ENCODE results near the gene CLTCL1. TPM values are rescaled to one million over a fixed set of nuclear protein-coding genes. Genes with fewer than 3 reads are reported as not detected.

The CLTCL1 gene
- polyA plus RNA-seq, 1 donor: 2.2 TPM

DNA sequence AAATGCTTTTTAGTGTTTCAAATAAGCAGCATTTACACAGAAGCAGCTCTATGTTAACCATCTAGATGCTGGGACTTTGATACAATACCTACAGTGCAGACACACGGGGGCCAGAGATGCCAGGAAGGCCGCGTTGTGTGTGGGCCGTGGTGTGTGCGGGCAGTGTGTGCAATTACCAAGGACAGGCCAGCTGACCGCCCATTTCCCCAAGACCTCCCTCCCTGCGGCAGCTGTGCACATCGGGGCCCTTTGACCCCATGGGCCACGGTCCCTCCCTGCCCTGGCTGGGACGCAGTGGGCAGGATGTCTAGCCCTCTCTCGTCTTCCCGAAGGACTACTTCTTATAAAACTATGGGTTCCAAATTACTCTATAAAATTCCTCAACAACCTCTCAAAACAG lies 38.4 kb downstream of the CLTCL1 start:
- H3K4me1 ChIP-seq (ENCODE audit: control insufficient read depth, insufficient read depth, low read length): no peaks in the 10 kb centered on the region
- no peak overlapping the region for H3K27ac ChIP-seq (ENCODE audit: low read length)
- H3K9me3 ChIP-seq (ENCODE audit: control insufficient read depth, low read depth, low read length): no peaks in the 10 kb centered on the region
- H3K4me3 ChIP-seq (ENCODE audit: low read length): no peak overlapping the region
- WGBS (ENCODE audit: insufficient coverage, low lambda C conversion rate): no CpG with 5 or more reads among the region's 12 CpGs
- DNase-seq: no peak
- H3K36me3 ChIP-seq (ENCODE audit: control insufficient read depth, insufficient read depth, low read length): no peaks in the 10 kb centered on the region
- H3K27me3 ChIP-seq (ENCODE audit: control insufficient read depth, insufficient read depth, low read length): no peaks in the 10 kb centered on the region

DNA sequence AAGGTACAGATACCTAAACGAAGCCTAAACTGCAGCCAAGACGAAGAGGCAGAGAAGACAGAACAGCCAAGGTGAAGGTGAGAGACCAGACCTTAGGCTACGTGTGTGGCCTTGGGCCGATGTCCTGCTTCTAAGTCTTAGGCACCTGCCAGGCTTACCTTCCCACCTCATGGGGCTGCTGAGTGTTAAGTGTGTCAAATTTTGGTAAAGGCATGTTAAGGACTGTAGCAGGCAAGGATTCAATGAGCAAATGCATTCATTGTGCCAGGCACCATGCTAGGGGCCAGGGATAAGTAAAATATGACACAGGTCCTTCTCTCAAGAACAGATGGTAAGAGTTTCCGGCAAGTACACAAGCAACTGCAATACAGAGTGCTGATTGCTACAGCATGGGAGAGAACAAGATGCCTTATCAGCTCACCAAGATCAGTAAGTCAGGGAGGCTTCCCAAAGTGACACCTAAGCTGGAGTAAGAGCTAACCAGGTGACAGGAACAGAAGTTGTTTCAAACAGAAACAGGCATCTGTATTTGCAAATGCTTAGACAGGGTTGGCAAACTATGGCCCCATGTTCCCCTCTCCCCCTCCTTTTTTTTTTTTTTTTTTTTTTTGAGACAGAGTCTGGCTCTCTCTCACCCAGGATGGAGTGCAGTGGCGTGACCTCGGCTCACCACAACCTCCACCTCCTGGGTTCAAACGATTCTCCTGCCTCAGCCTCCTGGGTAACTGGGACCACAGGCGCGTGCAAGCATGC lies 46.7 kb downstream of the CLTCL1 start:
- Histone ChIP-seq H3K27me3 (ENCODE audit: control insufficient read depth, insufficient read depth, low read length) (no peaks in the 10 kb centered on the region), H3K9me3 (ENCODE audit: control insufficient read depth, low read depth, low read length) (no peaks in the 10 kb centered on the region), H3K27ac (ENCODE audit: low read length) (no peak overlapping the region), H3K36me3 (ENCODE audit: control insufficient read depth, insufficient read depth, low read length) (no peaks in the 10 kb centered on the region), H3K4me3 (ENCODE audit: low read length) (no peak overlapping the region), H3K4me1 (ENCODE audit: control insufficient read depth, insufficient read depth, low read length) (no peaks in the 10 kb centered on the region)
- WGBS (ENCODE audit: insufficient coverage, low lambda C conversion rate): no CpG with 5 or more reads among the region's 10 CpGs
- no peak for DNase-seq

DNA sequence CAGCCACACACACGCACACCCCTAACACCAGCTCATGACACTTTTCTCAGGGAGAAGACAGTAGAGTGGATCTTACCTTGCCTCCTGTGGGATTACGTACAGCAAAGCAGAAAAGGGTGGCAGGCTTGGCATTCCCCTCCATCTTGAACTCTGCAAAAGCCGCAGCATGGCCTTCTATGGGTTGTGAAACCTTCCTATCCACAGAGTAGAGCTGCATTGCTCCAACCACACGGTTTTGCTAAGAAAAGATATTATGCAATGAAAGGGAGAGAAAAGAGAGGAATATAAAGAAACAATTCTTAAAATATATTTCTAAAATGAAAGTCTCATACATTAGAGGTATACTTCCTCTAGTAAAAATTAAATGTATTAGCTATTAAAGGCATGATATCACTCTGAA lies 48.8 kb downstream of the CLTCL1 start:
- H3K9me3 ChIP-seq (ENCODE audit: control insufficient read depth, low read depth, low read length): no peaks in the 10 kb centered on the region
- 86% methylated on average over 1 of the region's 4 CpGs for WGBS (ENCODE audit: insufficient coverage, low lambda C conversion rate)
- no peak for DNase-seq
- H3K36me3 ChIP-seq (ENCODE audit: control insufficient read depth, insufficient read depth, low read length): peaks cover 3% of the 10 kb centered on the region
- H3K27me3 ChIP-seq (ENCODE audit: control insufficient read depth, insufficient read depth, low read length): no peaks in the 10 kb centered on the region
- no peak overlapping the region for H3K27ac ChIP-seq (ENCODE audit: low read length)
- H3K4me3 ChIP-seq (ENCODE audit: low read length): no peak overlapping the region
- H3K4me1 ChIP-seq (ENCODE audit: control insufficient read depth, insufficient read depth, low read length): no peaks in the 10 kb centered on the region

DNA sequence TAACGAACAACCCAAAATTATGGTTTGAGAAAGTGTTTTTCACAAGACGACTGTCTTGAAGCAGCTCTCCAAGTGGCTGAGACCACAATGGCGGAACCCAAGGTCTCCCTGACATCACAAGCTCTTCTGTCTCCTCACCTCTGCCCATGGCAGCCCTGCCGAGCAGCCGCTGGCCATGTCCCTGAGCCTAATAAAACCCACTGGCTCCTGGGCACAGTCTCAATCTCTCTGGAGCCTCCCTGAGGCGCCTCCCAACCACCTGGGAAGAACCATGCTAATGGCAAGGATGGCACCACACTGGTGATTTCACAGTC lies 50.0 kb downstream of the CLTCL1 start:
- no peak for DNase-seq
- no CpG with 5 or more reads among the region's 6 CpGs for WGBS (ENCODE audit: insufficient coverage, low lambda C conversion rate)

DNA sequence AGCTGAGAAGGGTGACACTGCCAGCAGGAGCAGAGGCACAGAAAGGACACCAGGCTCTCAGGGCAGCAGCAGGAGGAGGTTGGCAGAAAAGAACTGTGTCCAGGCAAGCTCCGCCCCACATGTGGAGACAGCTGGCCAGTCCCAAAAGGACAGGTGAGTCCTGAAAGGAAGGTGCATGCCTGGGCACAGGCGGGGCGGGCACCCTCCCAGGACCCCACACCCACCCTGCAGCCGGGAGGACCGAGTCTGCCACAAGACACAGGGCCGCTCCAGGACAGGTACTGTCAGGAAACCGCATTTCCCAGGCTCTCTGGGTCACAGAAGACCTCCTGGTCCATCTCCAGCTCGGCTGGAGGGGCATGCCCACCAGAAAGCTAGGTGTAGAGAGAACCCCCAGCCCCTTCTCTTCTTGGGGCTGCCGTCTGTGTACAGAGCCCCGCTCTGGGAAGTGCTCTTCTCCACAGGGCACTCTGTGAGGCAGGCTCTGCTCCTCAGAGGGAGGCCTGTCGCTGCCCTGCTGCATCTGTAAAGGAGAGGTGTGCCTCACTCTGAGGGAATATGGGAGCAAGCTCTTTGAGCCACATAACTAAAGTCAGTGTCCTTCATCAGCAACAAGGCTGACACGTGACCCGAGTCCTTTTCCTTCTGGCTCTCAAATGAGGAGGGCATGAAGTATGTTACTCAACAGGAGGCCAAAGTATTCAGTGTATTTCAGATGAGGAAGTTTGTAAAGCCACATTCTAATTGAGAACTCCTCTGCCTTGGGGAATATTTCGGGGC lies 50.5 kb downstream of the CLTCL1 start:
- H3K9me3 ChIP-seq (ENCODE audit: control insufficient read depth, low read depth, low read length): no peaks in the 10 kb centered on the region
- no peaks in the 10 kb centered on the region for H3K27me3 ChIP-seq (ENCODE audit: control insufficient read depth, insufficient read depth, low read length)
- DNase-seq: no peak
- no peaks in the 10 kb centered on the region for H3K4me1 ChIP-seq (ENCODE audit: control insufficient read depth, insufficient read depth, low read length)
- no peak overlapping the region for H3K4me3 ChIP-seq (ENCODE audit: low read length)
- no peak overlapping the region for H3K27ac ChIP-seq (ENCODE audit: low read length)
- peaks cover 3% of the 10 kb centered on the region for H3K36me3 ChIP-seq (ENCODE audit: control insufficient read depth, insufficient read depth, low read length)
- no CpG with 5 or more reads among the region's 14 CpGs for WGBS (ENCODE audit: insufficient coverage, low lambda C conversion rate)

More for the DNA sequence above, 50.0 kb downstream of the CLTCL1 start:
- no peak overlapping the region for H3K27ac ChIP-seq (ENCODE audit: low read length)
- no peak overlapping the region for H3K4me3 ChIP-seq (ENCODE audit: low read length)
- H3K9me3 ChIP-seq (ENCODE audit: control insufficient read depth, low read depth, low read length): no peaks in the 10 kb centered on the region
- no peaks in the 10 kb centered on the region for H3K4me1 ChIP-seq (ENCODE audit: control insufficient read depth, insufficient read depth, low read length)
- peaks cover 3% of the 10 kb centered on the region for H3K36me3 ChIP-seq (ENCODE audit: control insufficient read depth, insufficient read depth, low read length)
- no peaks in the 10 kb centered on the region for H3K27me3 ChIP-seq (ENCODE audit: control insufficient read depth, insufficient read depth, low read length)

DNA sequence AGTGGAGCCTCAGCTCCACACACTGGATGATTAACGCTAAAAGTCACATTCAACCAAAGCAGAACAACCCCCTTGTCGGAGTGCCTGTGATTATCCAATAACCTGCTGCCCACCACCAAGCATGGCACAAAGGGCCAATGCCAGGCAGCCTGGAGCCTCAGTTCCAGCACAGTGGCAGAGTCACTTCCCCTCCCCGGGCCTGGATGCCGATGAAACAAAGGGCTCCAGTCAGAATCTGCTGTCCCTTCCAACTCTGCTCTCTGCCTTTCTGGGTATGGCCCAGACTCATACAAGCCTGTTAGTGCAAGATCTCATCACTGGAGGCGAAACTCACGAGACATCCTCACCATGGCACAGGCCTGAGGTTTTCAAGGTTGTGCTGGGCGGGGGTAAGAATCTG lies 52.1 kb downstream of the CLTCL1 start:
- DNase-seq: no peak
- Histone ChIP-seq H3K9me3 (ENCODE audit: control insufficient read depth, low read depth, low read length) (no peaks in the 10 kb centered on the region), H3K36me3 (ENCODE audit: control insufficient read depth, insufficient read depth, low read length) (peaks cover 3% of the 10 kb centered on the region), H3K4me1 (ENCODE audit: control insufficient read depth, insufficient read depth, low read length) (no peaks in the 10 kb centered on the region), H3K27ac (ENCODE audit: low read length) (no peak overlapping the region), H3K27me3 (ENCODE audit: control insufficient read depth, insufficient read depth, low read length) (no peaks in the 10 kb centered on the region), H3K4me3 (ENCODE audit: low read length) (no peak overlapping the region)
- no CpG with 5 or more reads among the region's 7 CpGs for WGBS (ENCODE audit: insufficient coverage, low lambda C conversion rate)

DNA sequence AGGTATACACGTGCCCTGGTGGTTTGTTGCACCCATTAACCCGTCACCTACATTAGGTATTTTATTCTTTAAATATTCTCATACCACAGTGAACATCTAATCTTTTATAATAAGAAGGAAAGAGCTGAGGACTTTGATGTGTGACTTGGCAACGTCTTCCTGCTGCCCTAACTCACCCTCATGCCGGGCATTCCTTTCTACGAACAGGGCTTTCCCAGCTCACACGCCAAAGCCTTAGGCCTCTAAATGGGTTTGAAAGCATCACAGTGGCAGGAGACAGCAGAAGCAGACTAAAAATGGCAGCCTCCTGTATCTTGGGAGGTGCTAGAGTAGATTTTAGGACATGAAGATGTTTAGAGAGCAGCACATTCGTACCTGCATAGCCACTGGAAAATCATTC lies 52.6 kb downstream of the CLTCL1 start:
- H3K9me3 ChIP-seq (ENCODE audit: control insufficient read depth, low read depth, low read length): no peaks in the 10 kb centered on the region
- DNase-seq: no peak
- WGBS (ENCODE audit: insufficient coverage, low lambda C conversion rate): no CpG with 5 or more reads among the region's 7 CpGs
- H3K27ac ChIP-seq (ENCODE audit: low read length): no peak overlapping the region
- H3K4me1 ChIP-seq (ENCODE audit: control insufficient read depth, insufficient read depth, low read length): no peaks in the 10 kb centered on the region
- no peak overlapping the region for H3K4me3 ChIP-seq (ENCODE audit: low read length)
- H3K36me3 ChIP-seq (ENCODE audit: control insufficient read depth, insufficient read depth, low read length): peaks cover 3% of the 10 kb centered on the region
- H3K27me3 ChIP-seq (ENCODE audit: control insufficient read depth, insufficient read depth, low read length): no peaks in the 10 kb centered on the region

DNA sequence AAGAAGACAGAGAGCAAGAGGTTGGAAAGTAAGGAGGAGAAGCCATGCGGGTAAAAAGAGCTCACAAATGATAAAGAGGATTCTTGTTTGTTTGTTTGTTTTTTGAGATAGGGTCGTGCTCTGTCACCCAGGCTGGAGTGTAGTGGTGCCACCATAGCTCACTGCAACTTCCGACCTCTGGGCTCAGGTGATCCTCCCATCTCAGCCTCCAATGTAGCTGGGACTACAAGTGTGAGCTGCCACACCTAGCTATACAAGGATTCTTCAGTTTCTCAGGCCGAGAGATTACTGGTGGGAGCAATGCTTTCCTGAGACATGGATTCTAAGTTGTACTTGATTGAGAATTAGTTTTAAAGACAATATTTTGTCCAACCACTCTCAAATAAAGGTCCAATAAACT lies 55.6 kb downstream of the CLTCL1 start:
- no peaks in the 10 kb centered on the region for H3K27me3 ChIP-seq (ENCODE audit: control insufficient read depth, insufficient read depth, low read length)
- 86% methylated on average over 1 of the region's 4 CpGs for WGBS (ENCODE audit: insufficient coverage, low lambda C conversion rate)
- no peak overlapping the region for H3K4me3 ChIP-seq (ENCODE audit: low read length)
- H3K9me3 ChIP-seq (ENCODE audit: control insufficient read depth, low read depth, low read length): no peaks in the 10 kb centered on the region
- peaks cover 3% of the 10 kb centered on the region for H3K36me3 ChIP-seq (ENCODE audit: control insufficient read depth, insufficient read depth, low read length)
- no peaks in the 10 kb centered on the region for H3K4me1 ChIP-seq (ENCODE audit: control insufficient read depth, insufficient read depth, low read length)
- no peak for DNase-seq
- H3K27ac ChIP-seq (ENCODE audit: low read length): no peak overlapping the region

DNA sequence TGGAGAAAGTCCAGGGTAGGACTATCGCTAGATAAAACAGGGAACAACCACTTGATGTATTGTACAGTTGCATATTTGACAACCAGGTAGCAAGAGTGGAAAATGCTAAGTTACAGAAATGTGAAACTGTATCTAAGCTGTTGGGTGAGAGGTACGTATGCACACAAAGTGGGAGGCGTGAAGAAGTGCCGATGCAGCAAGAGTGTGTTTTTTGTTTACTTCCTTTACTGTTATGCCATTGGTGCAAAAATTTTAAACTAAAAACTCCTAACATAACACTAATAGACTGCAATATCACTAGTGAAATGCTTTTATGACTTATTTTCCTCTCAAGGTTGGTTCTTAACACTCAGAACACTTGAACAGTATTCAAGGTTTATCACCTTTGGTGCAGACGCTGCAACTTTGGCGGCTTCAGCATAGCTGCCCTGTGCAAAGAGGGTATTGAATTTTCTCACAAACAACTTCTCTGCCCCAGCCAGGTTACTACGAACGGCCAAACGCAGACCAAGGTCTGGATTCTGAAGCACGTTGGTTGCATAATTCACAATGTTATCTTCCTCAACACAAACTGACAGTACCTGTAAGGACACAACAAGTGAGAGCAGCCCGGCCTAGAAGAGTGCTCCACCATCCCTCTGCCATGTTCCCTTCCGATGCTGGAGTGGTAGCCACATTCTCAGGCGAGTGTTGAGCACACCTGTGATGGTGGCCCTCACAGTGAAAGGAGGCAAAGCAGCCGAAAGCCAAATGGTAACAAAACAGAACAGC lies 57.2 kb downstream of the CLTCL1 start:
- Histone ChIP-seq H3K9me3 (ENCODE audit: control insufficient read depth, low read depth, low read length) (no peaks in the 10 kb centered on the region), H3K4me1 (ENCODE audit: control insufficient read depth, insufficient read depth, low read length) (no peaks in the 10 kb centered on the region), H3K27me3 (ENCODE audit: control insufficient read depth, insufficient read depth, low read length) (no peaks in the 10 kb centered on the region), H3K4me3 (ENCODE audit: low read length) (no peak overlapping the region), H3K27ac (ENCODE audit: low read length) (no peak overlapping the region), H3K36me3 (ENCODE audit: control insufficient read depth, insufficient read depth, low read length) (peaks cover 3% of the 10 kb centered on the region)
- WGBS (ENCODE audit: insufficient coverage, low lambda C conversion rate): 95% methylated on average over 4 of the region's 14 CpGs
- DNase-seq: no peak

DNA sequence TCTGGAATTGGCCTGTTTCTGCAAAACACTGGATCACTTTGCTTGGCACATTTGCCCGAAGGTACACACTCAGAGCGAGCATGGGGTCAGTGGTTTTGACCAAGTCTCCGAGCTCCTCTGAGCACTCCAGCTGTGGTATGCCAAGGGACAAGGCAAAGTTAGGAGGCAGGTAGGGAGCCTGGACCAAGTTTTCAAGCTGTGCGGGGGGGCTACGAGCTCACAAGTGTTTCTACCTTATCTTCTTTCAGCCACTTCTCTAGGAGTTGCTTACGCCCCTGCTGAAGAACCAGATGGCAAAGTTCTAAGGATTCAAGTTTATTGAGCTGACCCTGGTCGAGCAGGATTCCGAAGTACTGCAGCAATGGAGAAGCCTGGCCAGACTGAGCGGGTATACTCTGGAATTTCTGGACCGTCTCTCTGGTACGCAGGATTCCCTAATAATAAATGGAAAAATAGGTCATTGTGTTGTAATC lies 58.3 kb downstream of the CLTCL1 start:
- Histone ChIP-seq H3K27ac (ENCODE audit: low read length) (no peak overlapping the region), H3K4me1 (ENCODE audit: control insufficient read depth, insufficient read depth, low read length) (no peaks in the 10 kb centered on the region), H3K9me3 (ENCODE audit: control insufficient read depth, low read depth, low read length) (no peaks in the 10 kb centered on the region), H3K27me3 (ENCODE audit: control insufficient read depth, insufficient read depth, low read length) (no peaks in the 10 kb centered on the region), H3K4me3 (ENCODE audit: low read length) (no peak overlapping the region), H3K36me3 (ENCODE audit: control insufficient read depth, insufficient read depth, low read length) (peaks cover under 1% of the 10 kb centered on the region)
- DNase-seq: no peak
- 100% methylated on average over 2 of the region's 11 CpGs for WGBS (ENCODE audit: insufficient coverage, low lambda C conversion rate)
